Upper lobe of left lung (tissue), 4 donors: ENCODE measurements around the gene RHOV.

Source experiments
- CTCF ChIP-seq, 6 experiments: fragments of 450-650 bp in 4 of 6; fragments of 200-600 bp in 2 of 6; sonication (generic) in 2 of 6; IDR thresholded peaks; one replicate each; pipeline ENCODE4 v1.5.1; 2016 to 2019; ENCODE audit warnings: antibody characterized with exemption in 6 of 6
- POLR2A ChIP-seq, 4 donors: fragments of 450-650 bp; IDR thresholded peaks; one replicate each; pipeline ENCODE4 v1.5.1; 2016 to 2017; ENCODE audit warnings: antibody characterized with exemption in 4 of 4, mild to moderate bottlenecking in 2 of 4
- POLR2AphosphoS5 ChIP-seq, 2 donors: sonication (generic); formaldehyde crosslinking; IDR thresholded peaks; one replicate each; pipeline ENCODE4 v1.5.1; 2017; ENCODE audit warnings: antibody characterized with exemption in 2 of 2

GRCh38 chr15:40831861-40832260, 42.2 kb downstream of the RHOV start:
- TF ChIP-seq CTCF (IDR thresholded peaks at IDR 0.05) (no peak), POLR2AphosphoS5 (IDR thresholded peaks at IDR 0.05) (no peak), POLR2A (IDR thresholded peaks at IDR 0.05) (no peak)
